Neural cell (in vitro differentiated cells): ENCODE results near the gene RASAL1. TPM values are rescaled to one million over a fixed set of nuclear protein-coding genes. Genes with fewer than 3 reads are reported as not detected.

Experiments
- H2AFZ ChIP-seq: fragments of 200-600, 300-800 bp; sonication (generic), shearing (Covaris generic); 2 replicates; pipeline ENCODE4 v1.6.0; 2014; ENCODE audit warnings: low read depth, mild to moderate bottlenecking, antibody characterized with exemption, low read length, moderate library complexity
- H3F3A ChIP-seq: fragments of 200-600 bp; shearing (Covaris generic); 2 replicates; pipeline ENCODE4 v1.6.1; 2016; ENCODE audit warnings: mild to moderate bottlenecking, moderate library complexity, mixed read lengths, antibody characterized with exemption, low read length; ENCODE audit not compliant: insufficient read depth, poor library complexity, severe bottlenecking
- H3K27ac ChIP-seq: fragments of 200-600, 300-800 bp; sonication (generic), shearing (Covaris generic); 2 replicates; pipeline ENCODE4 v1.5.1; 2014; ENCODE audit warnings: mild to moderate bottlenecking, low read length, moderate library complexity
- H3K27me3 ChIP-seq: fragments of 300-800, 200-600 bp; sonication (generic), shearing (Covaris generic); 2 replicates; pipeline ENCODE4 v1.6.0; 2014; ENCODE audit warnings: mild to moderate bottlenecking, low read depth, low read length, moderate library complexity; ENCODE audit not compliant: insufficient read depth
- H3K36me3 ChIP-seq: fragments of 300-800, 200-600 bp; sonication (generic), shearing (Covaris generic); 2 replicates; pipeline ENCODE4 v1.5.1; 2014; ENCODE audit warnings: mild to moderate bottlenecking, antibody characterized with exemption, low read length, moderate library complexity; ENCODE audit not compliant: insufficient read depth
- H3K4me2 ChIP-seq: fragments of 300-800, 200-600 bp; sonication (generic), shearing (Covaris generic); 2 replicates; pipeline ENCODE4 v1.6.0; 2014; ENCODE audit warnings: mild to moderate bottlenecking, low read length
- H3K4me3 ChIP-seq: fragments of 300-800, 200-600 bp; sonication (generic), shearing (Covaris generic); 2 replicates; pipeline ENCODE4 v1.5.1; 2014; ENCODE audit warnings: mild to moderate bottlenecking, low read length, moderate library complexity
- H3K79me2 ChIP-seq: fragments of 200-600 bp; shearing (Covaris generic); replicated peaks from 2 replicates; pipeline ENCODE4 v1.6.0; 2014; ENCODE audit warnings: mild to moderate bottlenecking, low read length, moderate library complexity; ENCODE audit not compliant: insufficient read depth
- H3K9ac ChIP-seq: fragments of 300-800, 200-600 bp; sonication (generic), shearing (Covaris generic); 2 replicates; pipeline ENCODE4 v1.6.1; 2016; ENCODE audit warnings: mild to moderate bottlenecking, low read length, mixed read lengths
- H3K9me2 ChIP-seq: fragments of 200-600 bp; shearing (Covaris generic); 2 replicates; pipeline ENCODE4 v1.6.1; 2016; ENCODE audit warnings: mild to moderate bottlenecking, low read length, mixed read lengths; ENCODE audit not compliant: insufficient read depth
- H3K9me3 ChIP-seq: fragments of 200-600, 300-800 bp; sonication (generic), shearing (Covaris generic); 2 replicates; pipeline ENCODE4 v1.6.1; 2016; ENCODE audit warnings: mild to moderate bottlenecking, mixed run types, low read length, moderate library complexity, mixed read lengths
- H4K20me1 ChIP-seq: fragments of 200-600 bp; shearing (Covaris generic); 2 replicates; pipeline ENCODE4 v1.6.1; 2016; ENCODE audit warnings: mild to moderate bottlenecking, mixed run types; ENCODE audit not compliant: insufficient read depth
- EP300 ChIP-seq: fragments of 450-650 bp; conservative IDR thresholded peaks from 2 replicates; pipeline ENCODE4 v1.6.1; 2014; ENCODE audit warnings: antibody characterized with exemption, mild to moderate bottlenecking, moderate library complexity; ENCODE audit not compliant: poor library complexity, severe bottlenecking
- EZH2 ChIP-seq: fragments of 200-600, 300-800 bp; shearing (Covaris generic), sonication (generic); IDR thresholded peaks from 2 replicates; pipeline ENCODE4 v1.6.1; 2014; ENCODE audit warnings: antibody characterized with exemption, low read length, borderline replicate concordance, mild to moderate bottlenecking; ENCODE audit not compliant: insufficient read depth, poor library complexity, severe bottlenecking
- MXI1 ChIP-seq: fragments of 450-650 bp; conservative IDR thresholded peaks from 2 replicates; pipeline ENCODE4 v1.6.1; 2014; ENCODE audit warnings: antibody characterized with exemption, mild to moderate bottlenecking; ENCODE audit not compliant: poor library complexity, severe bottlenecking
- POLR2AphosphoS5 ChIP-seq: IDR thresholded peaks from 2 replicates; pipeline ENCODE4 v1.6.1; 2012
- RAD21 ChIP-seq: fragments of 450-650 bp; conservative IDR thresholded peaks from 2 replicates; pipeline ENCODE4 v1.6.1; 2014; ENCODE audit warnings: antibody characterized with exemption, mild to moderate bottlenecking, moderate library complexity
- SMC3 ChIP-seq: fragments of 450-650 bp; conservative IDR thresholded peaks from 2 replicates; pipeline ENCODE4 v1.6.1; 2014; ENCODE audit warnings: antibody characterized with exemption, mild to moderate bottlenecking, moderate library complexity; ENCODE audit not compliant: poor library complexity
- TAF1 ChIP-seq: IDR thresholded peaks from 2 replicates; pipeline ENCODE4 v1.6.1; 2012; ENCODE audit warnings: low read depth
- polyA plus RNA-seq: library from polyadenylated mRNA; depleted of rRNA; stranded (reverse); fragments of >200 nt; gene quantifications from 2 replicates; pipeline ENCODE4 v1.2.3, GENCODE V29; 2014
- TF ChIP-seq, protein P1 (sequence below): fragments of 450-650 bp; IDR thresholded peaks from 2 replicates; pipeline ENCODE4 v1.5.1; 2014; ENCODE audit warnings: antibody characterized with exemption, mild to moderate bottlenecking, moderate library complexity; ENCODE audit not compliant: poor library complexity, severe bottlenecking
- TF ChIP-seq, protein P2 (sequence below): IDR thresholded peaks from 2 replicates; pipeline ENCODE4 v1.6.1; 2012; ENCODE audit warnings: borderline replicate concordance

The RASAL1 gene
- polyA plus RNA-seq, 1 donor from 2014 or later = 0.15 TPM

DNA sequence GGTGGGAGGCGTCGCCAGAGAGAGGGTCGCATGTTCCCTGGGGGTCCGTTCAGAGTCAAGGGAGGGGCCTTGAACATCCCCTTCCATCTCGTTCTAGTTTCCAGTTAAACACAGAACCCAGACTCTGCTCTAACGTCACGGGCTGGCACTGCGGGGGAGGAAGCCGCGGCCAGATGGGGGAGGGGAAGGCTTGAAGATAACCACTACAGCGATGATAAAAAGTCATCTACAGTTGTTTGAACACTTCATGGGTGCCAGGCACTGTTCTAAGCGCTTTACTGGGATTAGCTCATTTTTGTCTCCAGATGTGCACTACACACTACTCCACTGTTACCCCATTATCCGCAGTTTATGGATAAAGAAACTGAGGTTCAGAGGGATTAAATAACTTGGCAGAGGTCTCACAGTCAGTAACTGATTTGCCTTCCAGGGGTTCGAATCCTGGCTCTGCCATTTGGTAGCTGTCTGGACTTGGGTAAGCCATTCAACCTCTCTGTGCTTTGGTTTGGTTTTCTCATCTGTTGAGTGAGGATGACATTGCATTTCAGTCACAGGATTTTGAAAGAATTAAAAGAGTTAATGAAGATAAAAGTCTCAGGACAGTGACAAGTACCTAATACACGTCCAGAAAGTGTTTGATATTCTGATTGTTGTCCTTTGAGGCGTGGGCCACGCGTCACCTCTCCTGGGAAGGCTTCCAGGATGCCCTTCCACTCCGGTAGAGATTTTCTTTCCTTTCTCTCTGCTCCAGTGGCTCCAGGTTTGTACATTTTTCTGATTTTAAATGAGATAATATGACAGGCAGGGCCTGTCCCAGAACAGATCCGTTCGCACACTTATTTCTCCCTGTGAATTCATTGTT is 798 bp upstream of the RASAL1 start:
- no peak for TF ChIP-seq TAF1
- TF ChIP-seq RAD21 = no peak
- no peak for TF ChIP-seq SMC3
- no peak for TF ChIP-seq EP300
- no peak for TF ChIP-seq MXI1
- TF ChIP-seq, protein P1, sequence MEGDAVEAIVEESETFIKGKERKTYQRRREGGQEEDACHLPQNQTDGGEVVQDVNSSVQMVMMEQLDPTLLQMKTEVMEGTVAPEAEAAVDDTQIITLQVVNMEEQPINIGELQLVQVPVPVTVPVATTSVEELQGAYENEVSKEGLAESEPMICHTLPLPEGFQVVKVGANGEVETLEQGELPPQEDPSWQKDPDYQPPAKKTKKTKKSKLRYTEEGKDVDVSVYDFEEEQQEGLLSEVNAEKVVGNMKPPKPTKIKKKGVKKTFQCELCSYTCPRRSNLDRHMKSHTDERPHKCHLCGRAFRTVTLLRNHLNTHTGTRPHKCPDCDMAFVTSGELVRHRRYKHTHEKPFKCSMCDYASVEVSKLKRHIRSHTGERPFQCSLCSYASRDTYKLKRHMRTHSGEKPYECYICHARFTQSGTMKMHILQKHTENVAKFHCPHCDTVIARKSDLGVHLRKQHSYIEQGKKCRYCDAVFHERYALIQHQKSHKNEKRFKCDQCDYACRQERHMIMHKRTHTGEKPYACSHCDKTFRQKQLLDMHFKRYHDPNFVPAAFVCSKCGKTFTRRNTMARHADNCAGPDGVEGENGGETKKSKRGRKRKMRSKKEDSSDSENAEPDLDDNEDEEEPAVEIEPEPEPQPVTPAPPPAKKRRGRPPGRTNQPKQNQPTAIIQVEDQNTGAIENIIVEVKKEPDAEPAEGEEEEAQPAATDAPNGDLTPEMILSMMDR = no peak
- TF ChIP-seq, protein P2, sequence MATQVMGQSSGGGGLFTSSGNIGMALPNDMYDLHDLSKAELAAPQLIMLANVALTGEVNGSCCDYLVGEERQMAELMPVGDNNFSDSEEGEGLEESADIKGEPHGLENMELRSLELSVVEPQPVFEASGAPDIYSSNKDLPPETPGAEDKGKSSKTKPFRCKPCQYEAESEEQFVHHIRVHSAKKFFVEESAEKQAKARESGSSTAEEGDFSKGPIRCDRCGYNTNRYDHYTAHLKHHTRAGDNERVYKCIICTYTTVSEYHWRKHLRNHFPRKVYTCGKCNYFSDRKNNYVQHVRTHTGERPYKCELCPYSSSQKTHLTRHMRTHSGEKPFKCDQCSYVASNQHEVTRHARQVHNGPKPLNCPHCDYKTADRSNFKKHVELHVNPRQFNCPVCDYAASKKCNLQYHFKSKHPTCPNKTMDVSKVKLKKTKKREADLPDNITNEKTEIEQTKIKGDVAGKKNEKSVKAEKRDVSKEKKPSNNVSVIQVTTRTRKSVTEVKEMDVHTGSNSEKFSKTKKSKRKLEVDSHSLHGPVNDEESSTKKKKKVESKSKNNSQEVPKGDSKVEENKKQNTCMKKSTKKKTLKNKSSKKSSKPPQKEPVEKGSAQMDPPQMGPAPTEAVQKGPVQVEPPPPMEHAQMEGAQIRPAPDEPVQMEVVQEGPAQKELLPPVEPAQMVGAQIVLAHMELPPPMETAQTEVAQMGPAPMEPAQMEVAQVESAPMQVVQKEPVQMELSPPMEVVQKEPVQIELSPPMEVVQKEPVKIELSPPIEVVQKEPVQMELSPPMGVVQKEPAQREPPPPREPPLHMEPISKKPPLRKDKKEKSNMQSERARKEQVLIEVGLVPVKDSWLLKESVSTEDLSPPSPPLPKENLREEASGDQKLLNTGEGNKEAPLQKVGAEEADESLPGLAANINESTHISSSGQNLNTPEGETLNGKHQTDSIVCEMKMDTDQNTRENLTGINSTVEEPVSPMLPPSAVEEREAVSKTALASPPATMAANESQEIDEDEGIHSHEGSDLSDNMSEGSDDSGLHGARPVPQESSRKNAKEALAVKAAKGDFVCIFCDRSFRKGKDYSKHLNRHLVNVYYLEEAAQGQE = no peak
- TF ChIP-seq EZH2 = no peak
- no peak for TF ChIP-seq POLR2AphosphoS5
- peaks cover 28% of the 10 kb centered on the region for H3K27me3 ChIP-seq
- H3K27ac ChIP-seq = no peak overlapping the region
- H3K79me2 ChIP-seq = no peaks in the 10 kb centered on the region
- peak overlapping the region; percentile 21 for H3K4me3 ChIP-seq
- no peaks in the 10 kb centered on the region for H3K36me3 ChIP-seq
- no peak overlapping the region for H2AFZ ChIP-seq
- no peaks in the 10 kb centered on the region for H3K9me3 ChIP-seq
- no peak overlapping the region for H3K9ac ChIP-seq
- H4K20me1 ChIP-seq = no peaks in the 10 kb centered on the region
- H3K9me2 ChIP-seq = no peaks in the 10 kb centered on the region
- H3K4me2 ChIP-seq = no peak overlapping the region
- H3F3A ChIP-seq = no peaks in the 10 kb centered on the region

DNA sequence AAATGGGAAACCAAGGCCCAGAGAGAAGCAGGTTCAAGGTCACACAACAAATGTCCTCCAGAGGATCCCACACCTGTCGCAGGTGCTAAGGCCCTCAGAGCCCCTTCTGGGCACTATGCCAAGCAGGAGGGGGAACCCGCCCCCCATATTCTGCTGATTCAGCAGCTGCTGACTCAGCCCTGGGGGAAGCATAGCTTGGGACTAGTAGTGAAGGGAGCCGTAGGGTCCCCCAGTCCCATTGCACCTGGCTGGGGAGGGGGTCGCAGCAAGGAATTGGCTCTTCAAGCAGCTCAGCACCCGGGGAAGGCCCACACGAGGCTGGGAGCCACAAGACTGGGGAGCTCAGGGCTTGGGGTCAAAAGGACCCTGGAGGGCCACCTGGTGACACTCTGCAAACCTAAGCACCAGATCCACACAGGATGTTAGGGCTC is 1.0 kb downstream of the RASAL1 start:
- Histone ChIP-seq H3K9me3 (no peaks in the 10 kb centered on the region), H3K4me2 (no peak overlapping the region), H3K79me2 (no peaks in the 10 kb centered on the region), H3K9me2 (no peaks in the 10 kb centered on the region), H3K4me3 (no peak overlapping the region), H2AFZ (no peak overlapping the region), H3K27ac (no peak overlapping the region), H3K27me3 (peaks cover 28% of the 10 kb centered on the region), H3F3A (no peaks in the 10 kb centered on the region), H3K9ac (no peak overlapping the region), H4K20me1 (no peaks in the 10 kb centered on the region), H3K36me3 (no peaks in the 10 kb centered on the region)
- TF ChIP-seq RAD21 (no peak), EZH2 (no peak), POLR2AphosphoS5 (no peak), MXI1 (no peak), EP300 (no peak), TAF1 (no peak), SMC3 (no peak)
- TF ChIP-seq, protein P1 = no peak
